ENCODE data around the gene ZNF716. TPM values are rescaled to one million over a fixed set of nuclear protein-coding genes. Genes with fewer than 3 reads are reported as not detected.

ZNF716 gene
- total RNA-seq, 1 donor from 2014 or later = not detected

Small RNA genes within 50 kb of the gene (microRNA-seq; reads per million reads assigned to microRNA genes)
- gene MIR3147 = not detected
